ENCODE results near the gene KRTAP5-2. TPM values are rescaled to one million over a fixed set of nuclear protein-coding genes. Genes with fewer than 3 reads are reported as not detected.
"Not testable (repeated sequence)": the region's sequence is repeated elsewhere in the genome, so short reads cannot be mapped to it uniquely, and the experiment has no call there.

Gene KRTAP5-2
- total and polyA plus RNA-seq, 2 donors, result 0.11 TPM; not detected in 1

DNA sequence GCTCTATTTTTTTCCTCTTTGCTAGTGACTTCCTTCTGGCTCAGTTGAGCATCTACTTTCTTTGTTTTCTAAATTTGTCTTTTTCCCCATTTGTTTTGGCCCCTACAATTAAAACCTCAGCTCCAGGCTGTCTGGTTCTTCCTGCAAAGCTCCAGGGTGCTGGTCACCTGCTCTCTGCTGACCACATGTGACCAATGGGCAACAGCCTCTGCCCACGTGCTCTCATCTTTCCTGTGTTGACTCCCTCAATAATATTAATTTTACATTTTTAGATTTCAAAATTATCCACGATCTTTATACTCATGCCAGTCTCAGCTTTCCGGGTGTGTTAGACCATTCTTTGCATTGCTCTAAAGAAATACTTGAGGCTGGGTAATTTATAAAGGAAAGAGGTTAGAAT is 312 bp upstream of the KRTAP5-2 start:
- not testable (repeated sequence) for H3K9me3 ChIP-seq (ENCODE audit: control insufficient read depth in 2 of 2, insufficient read depth in 1 of 2, low read length in 1 of 2); H3K36me3 ChIP-seq (ENCODE audit: control insufficient read depth in 2 of 2, insufficient read depth in 2 of 2, low read length in 1 of 2); H3K27ac ChIP-seq (ENCODE audit: low read depth in 1 of 2, low read length in 1 of 2); H3K4me1 ChIP-seq (ENCODE audit: control insufficient read depth in 2 of 2, insufficient read depth in 2 of 2, low read length in 2 of 2); H3K4me3 ChIP-seq (ENCODE audit: low read length in 2 of 2); DNase-seq (ENCODE audit: low read depth in 6 of 9, low spot score in 9 of 9)
- WGBS, result 87% methylated on average over 3 of the region's 3 CpGs
- H3K27me3 ChIP-seq (ENCODE audit: control insufficient read depth in 2 of 2, insufficient read depth in 1 of 2, low read length in 1 of 2), result peaks cover 2 to 24% of the 10 kb centered on the region in 2 donors

DNA sequence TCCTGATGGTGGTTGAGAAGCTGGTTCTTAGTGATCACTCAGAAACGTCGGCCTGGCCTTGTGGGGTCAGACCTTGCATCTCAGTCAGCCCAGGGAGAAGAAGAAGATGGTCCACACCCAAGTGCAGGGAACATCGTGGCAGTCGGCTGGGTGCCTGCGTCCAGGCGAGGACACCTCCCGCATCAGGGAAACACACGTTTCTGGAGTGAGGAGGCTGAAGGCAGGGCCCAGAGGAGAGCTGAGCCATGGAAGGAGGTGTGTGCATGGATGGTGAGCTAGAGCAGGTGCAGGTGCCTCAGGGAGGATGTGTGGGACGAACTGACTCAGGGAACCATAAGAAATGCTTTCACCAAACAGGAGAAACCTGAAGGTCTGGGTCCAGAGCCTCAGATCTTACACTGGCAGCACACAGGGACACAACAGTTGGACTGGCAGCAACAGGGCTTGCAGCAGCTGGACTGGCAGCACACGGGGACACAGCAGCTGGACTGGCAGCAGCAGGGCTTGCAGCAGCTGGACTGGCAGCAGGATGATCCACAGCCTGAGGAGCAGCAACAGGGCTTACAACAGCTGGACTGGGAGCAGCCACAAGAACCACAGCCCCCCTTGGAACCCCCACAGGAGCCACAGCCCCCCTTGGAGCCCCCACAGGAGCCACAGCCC is 632 bp downstream of the KRTAP5-2 start:
- no peak for DNase-seq (ENCODE audit: low read depth in 6 of 9, low spot score in 9 of 9)
- Histone ChIP-seq H3K9me3 (ENCODE audit: control insufficient read depth in 2 of 2, insufficient read depth in 1 of 2, low read length in 1 of 2) (no peaks in the 10 kb centered on the region), H3K36me3 (ENCODE audit: control insufficient read depth in 2 of 2, insufficient read depth in 2 of 2, low read length in 1 of 2) (no peaks in the 10 kb centered on the region), H3K27me3 (ENCODE audit: control insufficient read depth in 2 of 2, insufficient read depth in 1 of 2, low read length in 1 of 2) (peaks cover 2 to 24% of the 10 kb centered on the region in 2 donors), H3K27ac (ENCODE audit: low read depth in 1 of 2, low read length in 1 of 2) (no peak overlapping the region), H3K4me1 (ENCODE audit: control insufficient read depth in 2 of 2, insufficient read depth in 2 of 2, low read length in 2 of 2) (no peaks in the 10 kb centered on the region), H3K4me3 (ENCODE audit: low read length in 2 of 2) (no peak overlapping the region)
- WGBS, result 91% methylated on average over 10 of the region's 10 CpGs

DNA sequence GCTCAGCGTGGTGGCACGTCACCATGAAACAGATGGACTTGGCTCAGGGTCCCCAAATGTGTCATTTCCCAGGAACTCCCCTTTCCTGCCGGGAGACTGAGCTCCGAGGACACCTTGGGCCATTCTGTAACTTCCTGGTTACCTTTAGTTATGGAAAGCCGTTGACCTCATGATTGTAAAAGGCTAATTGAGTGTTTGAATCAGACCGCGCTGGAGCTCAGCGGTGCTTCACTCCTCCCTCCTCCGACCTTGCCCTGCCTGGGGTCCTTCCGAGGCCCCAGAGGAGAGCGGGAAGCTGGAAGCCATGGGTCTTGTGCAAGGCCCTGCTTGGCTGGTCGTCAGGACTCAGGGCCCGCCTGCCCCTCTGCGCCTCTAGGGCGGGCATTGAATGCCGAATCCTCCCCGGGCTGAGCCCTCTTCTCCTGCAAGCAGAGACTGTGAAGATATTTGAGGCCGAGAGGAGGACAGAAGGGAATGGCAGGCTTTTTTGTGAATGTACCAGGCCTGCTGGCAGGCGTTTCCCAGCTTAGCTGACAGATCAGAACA is 1.4 kb downstream of the KRTAP5-2 start:
- H3K4me1 ChIP-seq (ENCODE audit: control insufficient read depth in 2 of 2, insufficient read depth in 2 of 2, low read length in 2 of 2); H3K36me3 ChIP-seq (ENCODE audit: control insufficient read depth in 2 of 2, insufficient read depth in 2 of 2, low read length in 1 of 2); H3K9me3 ChIP-seq (ENCODE audit: control insufficient read depth in 2 of 2, insufficient read depth in 1 of 2, low read length in 1 of 2); H3K4me3 ChIP-seq (ENCODE audit: low read length in 2 of 2); DNase-seq (ENCODE audit: low read depth in 6 of 9, low spot score in 9 of 9); H3K27ac ChIP-seq (ENCODE audit: low read depth in 1 of 2, low read length in 1 of 2): not testable (repeated sequence)
- 76% methylated on average over 19 of the region's 19 CpGs for WGBS
- H3K27me3 ChIP-seq (ENCODE audit: control insufficient read depth in 2 of 2, insufficient read depth in 1 of 2, low read length in 1 of 2), result peaks cover 2 to 24% of the 10 kb centered on the region in 2 donors

DNA sequence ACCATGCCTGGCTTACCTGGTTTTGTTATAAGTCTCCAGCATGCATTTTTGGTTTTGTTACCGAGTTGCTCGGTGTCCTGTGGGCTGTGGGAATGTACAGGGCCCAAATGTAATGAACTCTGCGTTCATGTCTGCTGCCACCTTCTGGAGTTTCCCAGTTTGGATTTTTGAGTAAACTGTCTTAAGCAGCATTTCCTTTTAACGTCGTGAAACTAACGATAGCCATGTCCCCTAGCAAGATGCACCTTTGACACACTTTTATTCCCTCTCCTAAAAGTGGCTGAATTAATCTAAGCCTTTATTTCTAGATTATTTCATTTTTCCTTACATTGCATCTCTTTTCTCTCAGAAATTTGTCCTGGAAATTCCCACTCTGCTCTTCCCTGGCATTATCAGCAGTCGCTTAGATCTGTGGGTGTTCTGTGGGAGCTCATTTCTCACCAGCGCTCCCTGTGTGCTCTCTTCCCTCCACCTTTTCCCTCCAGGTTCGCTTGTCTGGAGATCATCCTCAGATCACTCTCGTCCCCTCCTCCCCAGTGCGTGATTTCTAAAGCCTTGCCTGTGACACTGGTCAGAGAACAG is 2.0 kb downstream of the KRTAP5-2 start:
- not testable (repeated sequence) for DNase-seq (ENCODE audit: low read depth in 6 of 9, low spot score in 9 of 9); H3K4me1 ChIP-seq (ENCODE audit: control insufficient read depth in 2 of 2, insufficient read depth in 2 of 2, low read length in 2 of 2); H3K9me3 ChIP-seq (ENCODE audit: control insufficient read depth in 2 of 2, insufficient read depth in 1 of 2, low read length in 1 of 2); H3K4me3 ChIP-seq (ENCODE audit: low read length in 2 of 2); H3K36me3 ChIP-seq (ENCODE audit: control insufficient read depth in 2 of 2, insufficient read depth in 2 of 2, low read length in 1 of 2); H3K27ac ChIP-seq (ENCODE audit: low read depth in 1 of 2, low read length in 1 of 2)
- H3K27me3 ChIP-seq (ENCODE audit: control insufficient read depth in 2 of 2, insufficient read depth in 1 of 2, low read length in 1 of 2), result peaks cover 2 to 24% of the 10 kb centered on the region in 2 donors
- 68% methylated on average over 11 of the region's 11 CpGs for WGBS

DNA sequence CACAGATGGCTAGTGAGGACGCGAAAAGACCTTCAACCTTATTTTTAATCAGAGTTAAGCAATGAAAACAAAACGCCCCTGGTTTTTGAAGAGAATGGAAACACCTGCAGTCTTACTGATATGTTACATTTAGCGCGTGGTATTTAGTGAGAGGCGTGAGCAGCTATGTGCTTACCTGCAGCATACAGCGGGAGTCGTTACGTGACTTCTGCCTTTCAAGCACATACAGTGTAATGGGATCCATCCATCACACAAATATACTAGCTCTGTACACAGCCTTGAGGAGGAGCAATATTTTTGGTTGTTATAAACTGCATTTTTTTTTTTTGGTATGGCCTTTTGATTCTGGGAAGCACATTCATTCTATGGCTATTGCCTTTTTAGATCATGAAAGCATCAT is 5.5 kb downstream of the KRTAP5-2 start:
- no peaks in the 10 kb centered on the region for H3K4me1 ChIP-seq (ENCODE audit: control insufficient read depth in 2 of 2, insufficient read depth in 2 of 2, low read length in 2 of 2)
- H3K27me3 ChIP-seq (ENCODE audit: control insufficient read depth in 2 of 2, insufficient read depth in 1 of 2, low read length in 1 of 2), result peaks cover 2 to 26% of the 10 kb centered on the region in 2 donors
- H3K27ac ChIP-seq (ENCODE audit: low read depth in 1 of 2, low read length in 1 of 2), result no peak overlapping the region
- 85% methylated on average over 9 of the region's 9 CpGs for WGBS
- H3K4me3 ChIP-seq (ENCODE audit: low read length in 2 of 2), result no peak overlapping the region
- no peaks in the 10 kb centered on the region for H3K9me3 ChIP-seq (ENCODE audit: control insufficient read depth in 2 of 2, insufficient read depth in 1 of 2, low read length in 1 of 2)
- no peaks in the 10 kb centered on the region for H3K36me3 ChIP-seq (ENCODE audit: control insufficient read depth in 2 of 2, insufficient read depth in 2 of 2, low read length in 1 of 2)
- DNase-seq (ENCODE audit: low read depth in 6 of 9, low spot score in 9 of 9), result no peak

DNA sequence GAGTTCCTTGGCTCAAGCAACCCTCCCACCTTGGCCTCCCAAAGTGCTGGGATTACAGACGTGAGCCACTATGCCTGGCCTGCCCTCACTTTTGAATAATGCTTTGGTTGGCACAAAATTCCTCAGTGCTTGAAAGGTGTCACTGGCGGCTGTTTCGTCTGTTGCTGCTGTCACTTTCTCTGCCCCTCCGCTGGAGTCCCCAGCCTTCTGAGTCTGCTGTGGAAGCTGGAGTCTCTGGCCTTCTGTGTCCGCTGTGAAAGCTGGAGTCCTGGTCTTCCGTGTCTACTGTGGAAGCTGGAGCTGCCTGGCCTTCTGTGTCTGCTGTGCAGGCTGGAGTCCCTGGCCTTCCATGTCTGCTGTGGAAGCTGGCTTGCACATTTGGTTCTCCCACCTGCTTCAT is 8.1 kb downstream of the KRTAP5-2 start:
- H3K4me1 ChIP-seq (ENCODE audit: control insufficient read depth in 2 of 2, insufficient read depth in 2 of 2, low read length in 2 of 2), result no peaks in the 10 kb centered on the region
- H3K4me3 ChIP-seq (ENCODE audit: low read length in 2 of 2), result no peak overlapping the region
- no peaks in the 10 kb centered on the region for H3K36me3 ChIP-seq (ENCODE audit: control insufficient read depth in 2 of 2, insufficient read depth in 2 of 2, low read length in 1 of 2)
- H3K27ac ChIP-seq (ENCODE audit: low read depth in 1 of 2, low read length in 1 of 2), result no peak overlapping the region
- H3K27me3 ChIP-seq (ENCODE audit: control insufficient read depth in 2 of 2, insufficient read depth in 1 of 2, low read length in 1 of 2), result peaks cover under 1 to 11% of the 10 kb centered on the region in 2 donors
- WGBS, result 94% methylated on average over 6 of the region's 6 CpGs
- H3K9me3 ChIP-seq (ENCODE audit: control insufficient read depth in 2 of 2, insufficient read depth in 1 of 2, low read length in 1 of 2), result no peaks in the 10 kb centered on the region
- DNase-seq (ENCODE audit: low read depth in 6 of 9, low spot score in 9 of 9), result no peak

DNA sequence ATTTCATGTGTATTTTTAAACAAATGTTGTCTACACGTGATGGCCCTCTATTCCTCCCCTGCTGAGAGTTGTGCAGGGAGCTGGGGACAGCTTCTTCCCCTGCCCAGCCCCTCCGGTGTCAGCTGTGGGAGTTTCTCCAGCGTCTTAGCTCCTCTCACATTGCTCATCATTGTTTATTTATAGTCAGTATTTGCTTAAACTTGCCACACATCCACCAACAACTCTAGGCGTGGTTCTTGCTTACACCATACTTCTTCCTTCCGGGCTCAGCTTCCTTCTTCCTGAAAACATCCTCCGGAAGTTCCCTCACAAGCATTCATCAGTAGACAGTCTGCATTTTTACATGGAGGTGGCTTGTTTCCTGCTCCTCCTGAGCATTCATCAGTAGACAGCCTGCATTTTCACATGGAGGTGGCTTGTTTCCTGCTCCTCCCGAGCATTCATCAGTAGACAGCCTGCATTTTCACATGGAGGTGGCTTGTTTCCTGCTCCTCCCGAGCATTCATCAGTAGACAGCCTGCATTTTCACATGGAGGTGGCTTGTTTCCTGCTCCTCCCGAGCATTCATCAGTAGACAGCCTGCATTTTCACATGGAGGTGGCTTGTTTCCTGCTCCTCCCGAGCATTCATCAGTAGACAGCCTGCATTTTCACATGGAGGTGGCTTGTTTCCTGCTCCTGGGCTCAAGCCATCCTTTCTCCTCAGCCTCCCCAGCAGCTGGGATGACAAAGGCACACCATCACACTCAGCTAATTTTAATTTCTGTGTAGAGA is 8.7 kb downstream of the KRTAP5-2 start:
- peaks cover 0 to 11% of the 10 kb centered on the region in 2 donors for H3K27me3 ChIP-seq (ENCODE audit: control insufficient read depth in 2 of 2, insufficient read depth in 1 of 2, low read length in 1 of 2)
- not testable (repeated sequence) for H3K4me3 ChIP-seq (ENCODE audit: low read length in 2 of 2); H3K4me1 ChIP-seq (ENCODE audit: control insufficient read depth in 2 of 2, insufficient read depth in 2 of 2, low read length in 2 of 2); H3K36me3 ChIP-seq (ENCODE audit: control insufficient read depth in 2 of 2, insufficient read depth in 2 of 2, low read length in 1 of 2); DNase-seq (ENCODE audit: low read depth in 6 of 9, low spot score in 9 of 9); H3K27ac ChIP-seq (ENCODE audit: low read depth in 1 of 2, low read length in 1 of 2); H3K9me3 ChIP-seq (ENCODE audit: control insufficient read depth in 2 of 2, insufficient read depth in 1 of 2, low read length in 1 of 2)
- WGBS, result 29% methylated on average over 8 of the region's 10 CpGs

DNA sequence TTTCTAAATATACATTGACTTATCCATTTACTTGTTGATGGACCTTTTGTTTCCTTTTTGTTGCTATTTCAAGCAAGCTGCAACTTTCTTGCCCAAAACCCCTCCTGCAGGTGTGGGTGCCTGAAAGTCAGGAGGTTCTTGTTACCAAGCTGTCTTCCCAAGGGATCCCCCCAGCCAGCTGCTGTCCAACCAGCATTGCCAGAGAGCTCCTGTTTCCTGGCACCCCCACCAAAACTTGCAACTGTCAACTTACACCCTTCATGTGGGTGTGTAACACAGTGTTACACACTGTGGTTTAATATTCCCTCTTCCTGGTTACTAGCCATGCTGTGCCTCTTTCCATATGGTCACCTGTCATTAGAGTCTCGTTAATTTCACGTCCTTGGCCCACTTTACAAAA is 11.4 kb downstream of the KRTAP5-2 start:
- 81% methylated on average over 2 of the region's 2 CpGs for WGBS
- H3K36me3 ChIP-seq (ENCODE audit: control insufficient read depth in 2 of 2, insufficient read depth in 2 of 2, low read length in 1 of 2), result no peaks in the 10 kb centered on the region
- H3K9me3 ChIP-seq (ENCODE audit: control insufficient read depth in 2 of 2, insufficient read depth in 1 of 2, low read length in 1 of 2), result peaks cover 0 to 2% of the 10 kb centered on the region in 2 donors
- DNase-seq (ENCODE audit: low read depth in 6 of 9, low spot score in 9 of 9), result no peak
- no peak overlapping the region for H3K4me3 ChIP-seq (ENCODE audit: low read length in 2 of 2)
- H3K27me3 ChIP-seq (ENCODE audit: control insufficient read depth in 2 of 2, insufficient read depth in 1 of 2, low read length in 1 of 2), result peaks cover 0 to 11% of the 10 kb centered on the region in 2 donors
- no peak overlapping the region for H3K27ac ChIP-seq (ENCODE audit: low read depth in 1 of 2, low read length in 1 of 2)
- H3K4me1 ChIP-seq (ENCODE audit: control insufficient read depth in 2 of 2, insufficient read depth in 2 of 2, low read length in 2 of 2), result no peaks in the 10 kb centered on the region
